ENCODE results near the gene CAPZB.

The CAPZB gene

DNA sequence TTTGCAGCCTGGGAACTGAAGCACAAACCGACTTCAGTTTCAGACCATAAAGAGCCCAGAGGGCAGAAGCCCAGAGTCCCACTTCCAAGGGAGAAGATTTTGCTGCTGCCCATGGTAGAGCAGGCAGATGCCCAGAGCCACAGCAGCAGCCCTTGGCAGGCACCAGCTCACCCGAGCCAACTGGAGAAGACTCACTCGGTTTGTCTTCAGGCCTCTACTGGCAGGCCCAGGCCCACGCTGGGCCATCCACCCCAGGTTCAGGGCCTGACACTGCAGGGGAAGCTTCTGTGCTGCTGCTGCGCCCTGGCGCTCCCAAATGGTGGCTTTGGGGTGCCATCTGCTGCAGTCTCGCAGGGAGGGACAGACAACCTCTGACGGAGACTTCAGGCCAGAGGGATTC, 139.9 kb downstream of the CAPZB start:
- no peak for DNase-seq

DNA sequence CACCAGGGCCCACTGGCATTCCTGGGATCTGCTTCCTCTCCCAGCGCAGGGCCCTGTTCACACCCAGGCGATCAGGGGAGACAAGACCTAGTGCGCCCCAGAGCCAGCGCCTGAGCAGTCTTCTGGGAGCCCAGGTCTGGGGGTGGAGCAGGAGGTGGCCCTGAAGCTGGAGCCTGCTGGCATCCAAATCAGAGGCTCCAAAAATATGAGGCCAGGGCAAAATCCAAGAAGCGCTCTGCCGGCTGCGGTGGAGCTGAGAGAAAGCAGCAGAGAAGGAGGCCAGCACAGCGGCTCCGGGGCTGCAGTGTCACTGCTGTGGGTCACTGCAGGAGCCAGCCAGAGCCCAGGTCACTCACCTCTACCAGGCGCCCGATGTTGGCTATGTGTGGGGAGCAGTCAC, 140.5 kb downstream of the CAPZB start:
- DNase-seq = no peak

DNA sequence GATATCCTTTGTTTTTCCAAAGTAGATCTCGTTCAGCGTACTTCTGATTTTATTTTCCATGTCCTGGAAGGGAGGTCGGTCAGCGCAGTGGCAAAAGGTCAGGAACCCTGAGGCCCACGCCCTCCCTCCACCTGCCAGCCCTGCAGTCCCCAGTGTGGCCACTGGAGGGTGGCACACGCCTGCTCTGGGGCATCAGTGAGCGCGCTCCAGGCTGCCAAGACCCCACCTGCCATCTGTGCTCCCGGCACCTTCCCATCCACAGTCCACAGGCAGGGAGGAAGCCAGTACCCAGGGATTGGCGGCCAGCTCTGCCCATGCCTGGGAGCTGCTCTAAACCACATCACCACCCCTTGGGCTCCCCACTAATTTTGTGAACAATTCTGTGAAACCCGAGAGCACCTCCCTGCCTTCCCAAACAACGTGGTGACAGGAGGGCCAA, 140.9 kb downstream of the CAPZB start:
- peak; percentile 23 to 67 (median 43) for DNase-seq

DNA sequence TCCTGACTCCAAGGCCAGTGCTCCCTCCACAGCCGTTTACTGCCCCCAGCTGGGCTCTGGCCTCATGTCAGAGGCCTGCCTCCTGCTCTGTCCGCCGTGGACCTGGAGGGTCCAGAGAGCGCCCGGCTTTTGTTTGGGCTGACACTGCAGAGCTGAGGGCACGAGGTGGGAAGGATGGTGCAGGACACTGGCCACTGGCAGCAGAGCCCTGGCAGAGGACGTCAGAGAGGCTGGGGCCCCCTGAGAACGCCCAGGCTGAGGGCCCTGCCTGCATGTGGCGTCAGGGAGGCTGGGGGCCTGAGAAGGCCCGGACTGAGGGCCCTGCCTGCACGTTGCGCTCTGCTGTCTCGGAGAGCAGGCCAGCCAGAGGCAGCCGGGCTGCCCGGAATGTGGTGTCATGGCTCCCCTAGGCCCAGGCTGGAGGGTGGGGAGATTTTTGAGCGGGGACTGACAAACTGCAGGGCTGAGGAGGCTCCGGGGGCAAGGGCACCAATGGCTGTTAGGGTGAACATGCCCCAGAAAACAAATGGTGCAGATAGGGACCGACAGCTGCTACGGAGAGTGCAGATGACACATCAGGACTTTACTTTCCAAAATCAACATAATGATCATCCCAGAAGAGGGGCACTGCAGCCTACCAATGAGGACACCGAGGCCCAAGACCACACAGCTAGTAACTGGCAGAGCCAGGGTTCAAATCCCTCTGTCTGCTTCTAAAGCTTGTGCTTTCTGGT, 141.6 kb downstream of the CAPZB start:
- DNase-seq = no peak

DNA sequence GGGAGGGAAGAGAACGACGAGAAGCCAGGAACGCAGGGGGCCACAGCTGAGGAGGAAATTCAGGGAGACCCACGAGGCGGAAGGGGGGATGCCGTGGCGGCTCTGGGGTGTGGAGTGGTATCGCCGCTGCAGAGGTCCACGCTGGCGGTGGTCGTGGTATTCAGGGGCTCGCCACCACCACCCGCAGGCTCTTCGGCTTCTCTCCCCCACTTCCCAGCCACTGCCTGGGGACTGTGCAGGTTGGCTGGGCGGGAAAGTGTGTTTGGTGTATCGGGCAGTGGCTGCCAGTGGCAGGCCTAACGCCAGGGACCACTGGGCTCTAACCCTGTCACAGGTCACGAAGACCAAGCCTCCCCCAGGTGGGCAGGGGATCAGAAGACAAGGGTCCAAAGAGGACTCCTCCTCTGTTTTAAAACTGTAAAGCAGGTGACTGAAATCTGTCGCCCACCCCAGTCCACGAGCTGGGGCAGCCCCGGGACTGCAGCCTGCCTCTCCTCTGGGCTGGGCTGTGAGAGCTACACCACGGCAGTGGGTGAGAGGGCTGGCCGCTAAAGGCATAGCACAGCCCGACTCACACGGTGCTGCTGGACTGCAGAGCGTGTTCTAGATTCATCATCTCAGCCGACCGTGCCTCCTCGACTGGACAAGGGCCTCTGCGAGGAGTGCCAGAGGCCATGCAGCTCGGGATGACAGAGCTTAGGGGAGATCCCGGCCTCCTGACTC, 142.3 kb downstream of the CAPZB start:
- DNase-seq = no peak

DNA sequence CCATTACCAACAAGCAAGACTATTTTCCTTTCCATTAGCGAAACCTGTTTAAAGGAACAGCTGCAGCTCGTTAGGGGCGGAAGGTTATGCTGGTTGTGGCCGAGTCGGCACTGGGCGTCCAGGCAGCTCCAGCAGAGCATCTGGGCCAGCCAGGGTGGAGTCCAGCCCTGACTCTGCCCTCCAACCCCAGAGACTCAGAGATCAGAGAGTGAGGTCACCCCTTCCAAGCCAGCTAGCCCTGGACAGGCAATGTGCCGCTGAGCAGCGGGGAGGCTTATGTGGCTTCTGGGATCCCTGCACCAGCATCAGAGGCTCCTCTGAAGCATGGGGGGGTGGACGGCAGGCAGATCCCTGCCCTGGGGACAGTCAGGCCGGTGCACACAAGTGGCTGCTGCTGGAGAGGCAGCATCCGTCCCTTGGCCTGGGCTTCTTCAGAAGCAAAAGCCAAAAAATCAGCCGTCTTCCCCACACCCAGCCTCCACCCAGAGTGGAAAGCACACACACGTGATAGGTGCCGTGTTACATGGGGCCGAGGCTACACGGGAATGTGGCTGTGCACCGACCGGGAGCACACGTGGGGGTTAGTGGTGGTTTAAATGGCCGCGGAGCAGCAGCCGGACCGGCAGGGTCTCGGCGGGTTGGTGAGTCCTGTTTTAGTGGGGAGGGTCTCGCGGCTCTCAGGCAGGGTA, 143.1 kb downstream of the CAPZB start:
- DNase-seq = no peak

DNA sequence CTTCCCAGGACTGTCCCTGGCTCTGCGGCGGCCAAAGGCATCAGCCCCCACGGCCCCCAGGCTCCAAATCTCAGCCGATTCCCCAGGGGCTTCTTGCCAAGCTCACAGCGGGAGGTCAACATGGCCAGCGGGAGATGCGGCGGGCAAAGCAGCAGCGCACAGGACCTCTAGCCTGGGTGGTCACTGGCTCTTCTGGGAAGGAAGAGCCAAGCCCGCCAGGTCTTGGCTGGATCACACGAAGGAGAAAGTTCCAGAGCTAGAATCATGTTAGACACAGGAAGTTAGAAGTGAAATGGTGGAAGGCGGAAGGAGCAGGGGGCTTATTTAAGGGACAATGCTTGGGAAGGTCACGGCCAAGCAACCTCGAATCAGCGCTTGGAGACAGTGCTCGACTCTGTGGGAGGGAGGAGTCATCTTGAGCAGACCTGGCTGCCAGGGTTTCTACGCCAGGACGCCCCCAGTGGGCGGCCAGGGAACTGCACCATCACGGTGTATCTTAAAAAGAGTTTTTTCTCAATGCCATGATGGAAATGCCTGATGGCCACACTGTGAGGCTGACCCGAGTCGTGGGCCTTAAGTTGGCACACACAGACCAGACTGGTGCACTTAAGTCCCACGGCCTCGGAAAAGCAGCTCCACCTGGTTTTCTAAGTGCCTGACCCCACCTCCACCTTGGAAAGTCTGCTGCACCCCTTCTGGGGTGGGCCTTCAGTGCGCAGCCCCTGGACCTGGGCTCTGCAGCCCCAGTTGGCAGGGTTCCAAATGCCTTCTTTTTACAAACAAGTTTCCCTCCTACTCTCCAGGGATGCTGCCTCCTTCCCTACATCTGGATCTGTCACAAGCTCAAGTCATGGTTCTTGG, 143.9 kb downstream of the CAPZB start:
- peak; percentile 77 to 90 (median 84) for DNase-seq

DNA sequence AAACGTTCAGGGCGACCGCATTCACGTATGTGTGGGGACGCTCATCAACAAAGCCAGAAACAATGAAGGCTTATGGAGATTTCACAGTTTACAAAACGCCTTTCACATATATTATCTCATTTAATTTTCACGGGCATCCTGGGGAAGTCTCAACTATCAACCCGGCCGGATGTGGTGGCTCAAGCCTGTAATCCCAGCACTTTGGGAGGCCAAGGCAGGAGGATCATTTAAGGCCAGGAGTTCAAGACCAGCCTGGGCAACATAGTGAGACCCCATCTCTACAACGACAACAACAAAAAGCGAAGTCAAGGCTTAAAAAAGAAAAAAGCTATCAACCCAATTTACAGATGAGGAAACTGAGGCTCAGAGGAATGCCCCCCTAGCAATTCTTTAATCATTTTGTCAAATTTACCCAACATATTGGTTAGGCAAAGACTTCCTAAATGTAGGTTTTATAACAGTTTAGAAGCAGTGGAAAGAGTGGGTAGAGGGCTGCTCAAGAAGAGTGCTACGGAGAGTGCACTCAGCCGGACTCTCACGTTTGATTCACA, 144.9 kb downstream of the CAPZB start:
- DNase-seq = no peak

DNA sequence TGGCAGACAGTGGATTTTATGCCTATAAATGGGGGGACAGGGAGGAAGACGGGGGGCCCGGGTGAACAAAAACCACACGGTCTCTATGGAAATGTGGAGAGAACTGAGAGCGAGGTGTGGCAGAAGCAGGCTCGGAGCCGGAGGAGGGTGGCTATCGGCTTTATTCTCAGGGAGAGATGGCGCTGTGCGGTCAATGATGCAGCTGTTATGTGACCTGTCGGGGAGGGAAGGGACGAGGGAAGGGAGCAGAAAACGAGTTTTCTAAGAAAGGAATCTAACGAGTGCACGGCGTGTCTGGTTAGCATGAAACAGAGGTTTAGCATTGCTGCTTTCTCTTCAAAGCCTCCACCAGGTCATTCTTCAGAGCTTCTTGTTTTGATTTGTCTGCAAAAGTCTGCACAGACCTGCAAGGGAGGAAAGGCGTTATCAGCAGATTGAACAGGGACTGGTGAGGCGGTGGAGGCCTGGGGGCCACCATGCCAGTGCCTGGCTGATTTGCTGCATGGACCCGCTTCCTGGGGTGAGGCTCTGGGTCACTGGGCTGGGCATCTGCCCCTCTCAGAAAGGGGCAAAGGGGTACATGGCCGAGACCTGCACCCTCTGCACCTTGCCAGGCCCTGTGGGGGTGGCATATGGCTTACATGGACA, 146.0 kb downstream of the CAPZB start:
- no peak for DNase-seq

DNA sequence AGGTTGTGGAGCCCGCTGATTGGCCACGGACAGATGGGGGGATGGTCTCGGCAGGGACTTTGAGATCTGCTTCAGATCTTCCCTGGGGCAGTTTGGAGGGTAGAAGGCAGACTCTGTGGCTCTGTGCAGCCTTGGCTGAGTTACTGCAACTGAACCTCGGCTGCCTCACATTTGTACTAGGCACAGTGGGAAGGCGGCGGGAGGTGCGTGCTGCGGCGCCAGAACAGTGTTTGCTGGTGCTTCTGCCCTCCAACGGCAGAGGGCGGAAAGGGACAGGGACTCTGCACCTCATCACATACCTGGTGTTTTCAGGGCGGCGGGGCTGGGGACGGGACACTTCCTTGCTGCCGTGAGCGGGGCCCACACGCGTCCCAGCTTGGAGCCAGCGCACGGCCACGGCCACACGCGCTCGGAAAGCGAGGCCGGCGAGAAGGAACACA, 147.0 kb downstream of the CAPZB start:
- no peak for DNase-seq

DNA sequence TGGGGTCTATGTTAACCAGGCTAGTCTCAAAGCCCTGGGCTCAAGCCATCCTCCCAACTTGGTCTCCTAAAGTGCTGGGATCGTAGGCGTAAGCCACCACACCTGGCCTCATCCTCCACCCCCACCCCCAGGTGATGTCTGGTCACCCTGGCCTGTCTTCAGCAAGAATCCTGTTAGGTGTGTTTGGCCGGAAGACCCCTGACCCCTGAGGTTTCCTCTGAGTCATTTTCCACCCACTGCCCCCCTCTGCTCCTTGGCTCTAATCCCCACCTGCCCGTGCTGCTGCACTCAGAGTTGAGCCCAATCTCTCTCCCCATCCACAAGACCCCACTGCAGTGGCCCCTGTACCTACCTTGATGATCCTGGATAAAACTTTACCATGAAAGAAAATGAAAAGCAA, 148.1 kb downstream of the CAPZB start:
- DNase-seq = no peak

DNA sequence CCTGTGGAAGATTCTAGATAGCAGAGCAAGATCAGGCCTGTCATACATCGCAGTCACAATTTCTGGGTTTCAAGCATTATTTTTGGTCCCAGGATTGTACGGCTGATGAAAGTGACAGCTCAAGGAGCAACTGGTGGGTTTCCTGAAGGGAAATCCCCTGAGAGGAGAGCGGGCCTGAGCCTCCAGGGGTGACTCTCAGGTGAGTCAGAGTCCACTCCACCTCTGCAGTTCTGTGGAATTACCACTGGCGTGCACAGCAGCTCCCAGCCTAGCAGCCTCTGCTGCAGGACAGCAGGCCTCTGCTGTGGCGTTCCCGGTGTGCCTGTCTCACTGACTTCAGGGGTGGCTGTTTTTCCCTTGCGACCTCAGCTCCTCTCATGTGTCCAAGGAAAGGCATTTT, 148.8 kb downstream of the CAPZB start:
- no peak for DNase-seq

DNA sequence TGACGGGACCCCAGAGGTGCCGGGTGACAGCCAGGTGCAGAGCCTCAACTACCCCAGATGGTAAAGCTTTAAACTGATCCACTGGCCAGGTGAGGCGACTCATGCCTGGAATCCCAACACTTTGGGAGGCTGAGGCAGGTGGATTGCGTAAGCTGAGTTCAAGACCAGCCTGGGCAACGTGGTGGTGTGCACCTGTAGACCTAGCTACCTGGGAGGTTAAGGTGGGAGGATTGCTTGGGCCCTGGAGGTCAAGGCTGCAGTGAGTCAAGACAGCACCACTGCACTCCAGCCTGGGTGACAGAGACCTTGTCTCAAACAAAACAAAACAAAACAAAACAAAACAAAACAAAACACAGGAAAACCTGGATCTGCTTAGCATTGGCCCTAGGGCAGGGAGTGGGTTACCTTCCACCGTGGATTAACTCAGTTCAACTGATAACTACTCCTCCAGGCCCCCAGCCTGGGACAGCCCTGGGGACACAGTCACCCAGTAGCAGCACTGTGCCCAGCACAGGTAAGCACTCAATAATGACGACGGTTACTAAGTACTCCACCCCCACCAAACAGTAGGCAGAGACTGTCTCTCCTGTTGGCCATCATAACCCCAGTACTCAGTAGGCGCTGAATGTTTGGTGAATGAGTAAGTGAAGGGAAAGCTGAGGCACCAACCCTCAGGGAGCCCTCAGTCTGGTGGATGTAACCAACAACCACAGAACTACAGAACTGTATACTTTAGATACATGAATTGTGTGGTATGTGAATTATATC, 151.6 kb downstream of the CAPZB start:
- DNase-seq = no peak

DNA sequence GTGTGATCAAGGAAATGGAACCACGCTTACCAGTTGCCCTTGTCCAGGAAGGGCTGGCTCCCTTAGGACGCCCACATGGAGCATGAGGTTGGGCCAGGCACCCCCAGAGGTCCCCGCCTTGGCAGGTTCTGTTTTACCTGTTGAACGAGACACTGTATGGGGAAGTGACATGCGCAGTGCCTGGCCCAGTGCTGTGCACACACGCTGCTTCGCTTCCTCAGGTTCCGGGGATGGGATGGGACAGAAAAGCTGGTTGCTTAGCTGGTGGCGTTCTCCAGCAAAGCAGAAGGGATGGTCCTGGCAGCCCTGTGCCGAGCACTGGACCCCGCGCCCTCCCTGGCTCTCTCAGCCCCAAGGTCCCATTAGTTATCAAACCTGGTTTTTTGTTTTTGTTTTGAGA, 152.5 kb downstream of the CAPZB start:
- DNase-seq = no peak

DNA sequence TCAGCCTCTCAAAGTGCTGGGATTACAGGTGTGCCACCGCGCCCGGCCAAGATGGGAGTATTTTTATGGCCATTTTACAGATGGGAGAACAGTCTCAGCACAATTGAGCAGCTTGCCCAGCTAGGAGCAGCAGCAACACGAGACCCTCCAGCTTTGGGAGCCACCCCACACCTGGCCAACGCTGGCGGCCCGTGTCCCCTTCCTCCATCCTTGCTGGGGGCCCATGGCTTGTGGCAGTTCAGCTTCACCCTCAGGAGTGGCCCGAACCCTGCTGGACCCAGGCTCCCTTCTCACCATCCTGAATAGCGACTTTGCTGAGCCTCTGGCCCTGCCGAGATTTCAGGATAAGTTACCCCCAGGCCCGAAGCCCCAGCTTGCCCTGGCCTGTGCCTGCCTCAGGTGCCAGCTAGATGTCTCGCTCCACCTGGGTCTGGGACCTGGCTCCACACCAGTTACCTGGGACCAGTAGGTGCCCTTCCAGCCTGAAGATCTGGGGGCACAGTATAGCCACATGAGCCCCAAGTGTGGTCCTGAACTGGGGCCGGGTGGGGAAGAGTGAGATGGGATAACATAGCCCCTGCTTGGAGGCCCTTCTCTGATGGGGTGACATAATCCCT, 154.0 kb downstream of the CAPZB start:
- DNase-seq = no peak

DNA sequence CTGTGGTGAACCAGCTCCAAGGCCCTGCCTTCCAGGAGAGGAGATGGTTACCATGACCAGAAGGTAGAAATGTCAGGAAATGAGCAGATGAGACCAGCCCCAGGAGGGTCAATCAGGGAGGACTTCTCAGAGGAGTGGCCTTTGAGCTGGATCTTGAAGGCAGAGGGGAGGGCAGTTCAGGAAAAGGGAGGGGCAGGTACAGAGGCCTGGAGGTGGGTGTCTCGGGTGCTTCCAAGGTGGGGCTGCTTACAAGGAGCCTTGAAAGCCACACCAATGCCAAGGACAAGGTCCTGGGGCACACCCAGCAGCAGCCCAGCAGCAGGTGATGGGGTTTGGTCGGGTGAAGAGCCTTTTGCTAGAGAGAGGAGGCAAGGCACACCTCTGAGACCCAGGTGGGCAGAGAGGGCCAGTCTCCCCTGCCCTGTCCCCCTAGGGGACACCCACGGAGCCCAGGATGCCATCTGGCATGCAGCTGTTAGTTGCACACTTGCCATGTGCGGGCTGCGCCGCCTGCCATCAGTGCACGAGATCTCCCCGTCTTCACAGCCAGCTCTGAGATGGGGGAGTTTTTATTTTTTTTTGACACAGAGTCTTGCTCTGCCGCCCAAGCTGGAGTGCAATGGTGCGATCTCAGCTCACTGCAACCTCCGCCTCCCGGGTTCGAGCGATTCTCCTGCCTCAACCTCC, 154.7 kb downstream of the CAPZB start:
- no peak for DNase-seq

DNA sequence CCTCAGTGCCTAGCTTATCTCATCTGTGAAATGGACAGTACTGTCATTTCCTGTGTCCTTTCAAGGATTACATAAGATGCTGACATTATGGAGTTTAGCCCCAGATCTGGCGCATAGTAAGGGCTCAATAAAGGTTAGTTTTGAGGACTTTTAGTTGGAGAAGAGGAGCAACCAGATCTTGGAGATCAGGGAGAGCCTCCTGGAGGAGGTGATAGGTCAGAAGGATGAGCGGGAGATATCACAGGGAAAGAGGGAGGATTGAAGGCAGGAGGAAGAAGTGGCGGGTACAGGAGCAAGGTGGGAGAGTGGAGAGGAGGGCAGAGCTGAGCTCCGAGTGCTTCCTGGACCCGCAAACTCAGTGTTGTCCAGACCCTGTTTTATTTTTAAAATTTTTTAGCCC, 155.7 kb downstream of the CAPZB start:
- DNase-seq = no peak

DNA sequence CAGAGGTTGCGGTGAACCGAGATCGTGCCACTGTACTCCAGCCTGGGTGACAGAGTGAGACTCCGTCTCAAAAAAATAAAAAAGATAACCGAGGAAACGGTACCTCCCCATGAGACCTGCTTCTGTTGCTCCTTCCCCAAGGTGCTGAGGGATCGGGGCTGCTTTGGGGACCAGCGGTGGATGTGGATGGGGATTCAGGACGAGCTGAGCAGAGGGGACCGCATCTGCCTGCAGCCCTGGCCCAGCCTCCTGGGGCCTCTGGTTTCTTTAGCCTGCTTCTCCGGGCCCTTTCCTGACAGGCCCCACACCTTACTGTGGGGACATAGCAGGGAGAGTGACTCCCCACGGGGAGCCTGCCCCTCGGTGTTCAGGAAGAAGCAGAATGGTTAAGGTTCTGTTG, 156.2 kb downstream of the CAPZB start:
- no peak for DNase-seq

DNA sequence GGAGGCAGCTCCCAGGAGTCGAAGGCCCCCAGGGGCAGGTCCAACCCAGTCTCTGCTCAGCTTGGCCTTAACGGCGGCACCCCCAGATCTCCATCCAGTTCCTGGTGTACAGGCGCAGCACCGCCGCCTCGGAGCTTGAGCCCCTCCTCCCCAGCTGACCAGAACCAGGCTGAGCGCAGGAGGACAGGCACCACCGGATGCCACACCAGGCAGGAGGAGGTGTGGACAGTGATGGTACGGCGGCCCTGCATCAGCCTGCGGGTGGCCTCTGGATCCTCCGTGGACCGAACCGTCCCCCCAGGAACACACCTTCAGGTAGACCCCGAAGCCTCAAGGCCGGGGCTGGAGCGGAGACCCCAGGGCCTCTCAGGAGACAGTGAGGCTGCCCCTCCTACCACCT, 156.9 kb downstream of the CAPZB start:
- DNase-seq = no peak

DNA sequence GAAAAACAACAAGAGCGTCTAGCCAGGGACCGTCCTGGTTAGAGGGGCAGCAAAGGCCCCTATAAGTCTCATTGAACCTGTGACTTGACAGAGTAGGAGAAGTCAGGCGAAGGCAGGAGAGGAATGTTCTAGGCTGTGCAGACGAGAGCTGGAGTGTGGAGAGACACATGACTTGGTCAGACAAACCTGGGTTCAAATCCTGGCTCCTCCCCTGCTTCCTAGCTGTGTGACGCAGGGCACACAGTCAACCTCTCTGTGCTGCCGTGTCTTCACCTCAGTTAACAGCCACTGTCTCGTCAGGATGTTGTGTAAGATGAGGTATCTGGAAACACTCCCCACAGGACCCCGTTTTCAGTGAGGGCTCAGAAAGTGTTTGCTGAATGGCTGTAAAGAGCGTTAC, 157.6 kb downstream of the CAPZB start:
- no peak for DNase-seq

Data from suppressor macrophage (primary cell).